Kidney epithelial cell (primary cell): ENCODE measurements around the gene C1QL4. TPM values are rescaled to one million over a fixed set of nuclear protein-coding genes. Genes with fewer than 3 reads are reported as not detected.
"Not testable (repeated sequence)": the region's sequence is repeated elsewhere in the genome, so short reads cannot be mapped to it uniquely, and the experiment has no call there.

ENCODE experiments used
- DNase-seq: peaks from one replicate; pipeline ENCODE4 v3.0.0-alpha.2; 2010; ENCODE audit warnings: low read depth
- H3K27me3 ChIP-seq: 2 replicates; pipeline ENCODE4 v1.6.0; 2011; ENCODE audit warnings: low read length; ENCODE audit not compliant: control insufficient read depth, insufficient read depth
- H3K36me3 ChIP-seq: 2 replicates; pipeline ENCODE4 v1.5.1; 2011; ENCODE audit warnings: low read length; ENCODE audit not compliant: control insufficient read depth, insufficient read depth
- H3K4me3 ChIP-seq: 2 replicates; pipeline ENCODE4 v1.5.1; 2011; ENCODE audit warnings: low read depth, mild to moderate bottlenecking, control low read depth, low read length
- CTCF ChIP-seq: IDR thresholded peaks from 2 replicates; pipeline ENCODE4 v1.5.1; 2011; ENCODE audit warnings: mild to moderate bottlenecking, moderate library complexity, low read length, control low read depth, inconsistent platforms; ENCODE audit not compliant: insufficient read depth, poor library complexity, severe bottlenecking
- total RNA-seq: library from RNA; depleted of rRNA; stranded (reverse); fragments of >200 nt; gene quantifications from 2 replicates; pipeline ENCODE4 v1.2.3, GENCODE V29; 2015

The C1QL4 gene
- total RNA-seq, 1 donor from 2014 or later: not detected

GRCh38 chr12:49335955-49336644 is 888 bp downstream of the C1QL4 start:
- Histone ChIP-seq H3K4me3 (no peak overlapping the region), H3K36me3 (no peaks in the 10 kb centered on the region), H3K27me3 (peaks cover 79% of the 10 kb centered on the region)
- DNase-seq: no peak
- TF ChIP-seq CTCF: no peak

- no peak overlapping the region for H3K4me3 ChIP-seq
- TF ChIP-seq CTCF: no peak
- peaks cover 73% of the 10 kb centered on the region for H3K27me3 ChIP-seq
- H3K36me3 ChIP-seq: no peaks in the 10 kb centered on the region
- no peak for DNase-seq
Measured at GRCh38 chr12:49335118-49335954, 1.7 kb downstream of the C1QL4 start.

- no peak for TF ChIP-seq CTCF
- no peak overlapping the region for H3K4me3 ChIP-seq
- no peaks in the 10 kb centered on the region for H3K36me3 ChIP-seq
- DNase-seq: no peak
- H3K27me3 ChIP-seq: peaks cover 67% of the 10 kb centered on the region
Measured at GRCh38 chr12:49334681-49335080, 2.3 kb downstream of the C1QL4 start.

GRCh38 chr12:49334226-49334625 is 2.8 kb downstream of the C1QL4 start:
- H3K4me3 ChIP-seq: no peak overlapping the region
- no peak for DNase-seq
- peaks cover 63% of the 10 kb centered on the region for H3K27me3 ChIP-seq
- no peak for TF ChIP-seq CTCF
- H3K36me3 ChIP-seq: no peaks in the 10 kb centered on the region

- not testable (repeated sequence) for H3K4me3 ChIP-seq, DNase-seq, H3K36me3 ChIP-seq
- peaks cover 58% of the 10 kb centered on the region for H3K27me3 ChIP-seq
Measured at GRCh38 chr12:49333778-49334177, 3.2 kb downstream of the C1QL4 start.

GRCh38 chr12:49332891-49333371 is 4.1 kb downstream of the C1QL4 start:
- no peak for DNase-seq
- TF ChIP-seq CTCF: no peak
- Histone ChIP-seq H3K36me3 (no peaks in the 10 kb centered on the region), H3K27me3 (peaks cover 50% of the 10 kb centered on the region), H3K4me3 (no peak overlapping the region)
